Stimulated activated CD8-positive, alpha-beta memory T cell treated with anti-CD3 and anti-CD28 coated beads, Interleukin-4, amount 100 ng/mL, for 1 hour (primary cell): ENCODE data around the gene COQ10A.

ENCODE experiments used
- DNase-seq, 2 donors: peaks; one replicate each; pipeline ENCODE4 v3.0.0-alpha.2; 2020; ENCODE audit warnings: low read depth in 2 of 2, low spot score in 1 of 2

Gene COQ10A

DNA sequence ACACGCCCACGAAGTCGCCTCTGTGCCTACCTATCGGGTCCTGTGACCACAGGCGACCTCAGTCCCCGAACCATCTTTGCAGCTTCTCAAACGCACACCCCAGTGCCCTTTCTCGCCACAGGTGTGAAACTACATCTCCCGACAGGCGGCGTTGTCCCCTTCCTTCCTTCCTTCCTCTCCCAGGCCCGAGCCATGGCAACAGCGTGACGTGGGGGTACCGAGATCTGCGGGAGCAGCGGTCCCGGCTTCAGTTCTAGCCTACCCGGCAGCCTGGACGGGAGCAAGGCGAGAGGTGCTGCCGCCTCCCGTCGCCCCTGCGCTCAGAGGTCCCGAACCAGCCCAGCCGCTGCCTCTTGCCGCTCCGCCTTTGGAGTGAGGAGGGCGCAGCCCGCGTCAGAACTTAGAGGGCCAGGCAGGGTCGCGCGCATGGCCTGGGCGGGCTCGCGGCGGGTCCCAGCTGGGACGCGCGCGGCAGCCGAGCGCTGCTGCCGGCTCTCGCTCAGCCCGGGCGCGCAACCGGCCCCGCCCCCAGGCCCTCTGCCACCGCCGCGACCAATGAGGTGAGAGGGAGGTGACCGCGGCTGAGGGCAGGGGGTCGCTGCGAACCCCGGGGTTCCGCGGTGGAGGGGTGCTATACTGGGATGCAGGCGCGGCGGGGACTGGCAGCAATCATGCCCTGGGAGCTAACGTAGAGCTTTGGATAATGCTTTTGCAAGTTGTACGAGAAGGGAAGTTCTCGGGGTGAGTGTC lies at the start of gene COQ10A:
COQ10A (plus strand) TSS at position 250 of the 750 bp plus-strand sequence; CDS start at position 427, 177 bp downstream.
- peak; percentile 66 to 81 for DNase-seq

DNA sequence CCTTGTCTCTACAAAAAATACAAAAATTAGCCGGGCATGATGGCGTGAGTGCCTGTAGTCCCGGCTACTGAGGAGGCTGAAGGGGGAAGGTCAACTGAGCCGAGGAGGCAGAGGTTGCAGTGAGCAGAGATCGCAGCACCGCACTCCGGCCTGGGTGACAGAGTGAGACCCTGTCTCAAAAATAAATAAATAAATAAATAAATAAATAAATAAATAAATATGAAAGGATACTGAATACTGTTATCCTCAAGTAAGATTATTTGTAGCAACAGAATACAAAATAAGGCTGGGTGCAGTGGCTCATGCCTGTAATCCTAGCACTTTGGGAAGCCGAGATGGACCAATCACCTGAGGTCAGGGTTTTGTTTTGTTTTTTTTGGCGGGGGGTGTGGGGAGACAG lies 46.9 kb upstream of the COQ10A start:
- no peak for DNase-seq

DNA sequence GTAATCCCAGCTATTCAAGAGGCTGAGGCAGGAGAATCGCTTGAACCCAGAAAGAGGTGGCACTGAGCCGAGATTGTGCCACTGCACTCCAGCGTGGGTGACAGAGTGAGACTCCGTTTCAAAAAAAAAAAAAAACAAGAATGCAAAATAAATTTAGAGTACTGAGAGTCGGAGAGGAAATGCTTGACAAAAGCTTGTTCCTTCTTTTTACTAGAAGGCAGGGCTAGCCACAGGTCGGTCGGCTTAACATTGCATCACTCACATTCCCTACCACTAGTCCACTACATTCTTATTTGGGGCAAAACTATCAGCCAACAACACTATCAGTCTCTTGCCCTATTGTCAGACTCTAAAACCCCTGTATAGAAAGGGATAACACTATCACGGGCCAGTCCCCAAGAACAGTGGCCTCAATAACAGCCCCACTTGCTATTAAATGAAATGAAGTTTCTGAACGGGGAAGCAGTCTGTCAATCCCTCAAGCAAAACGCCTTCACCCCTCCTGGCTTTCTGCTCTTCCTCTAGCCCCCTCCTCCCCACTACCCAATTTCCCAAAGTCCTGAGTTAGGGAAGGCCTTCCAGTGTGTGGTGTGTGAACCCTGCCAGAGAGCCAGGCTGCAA lies 46.0 kb upstream of the COQ10A start:
- no peak for DNase-seq

DNA sequence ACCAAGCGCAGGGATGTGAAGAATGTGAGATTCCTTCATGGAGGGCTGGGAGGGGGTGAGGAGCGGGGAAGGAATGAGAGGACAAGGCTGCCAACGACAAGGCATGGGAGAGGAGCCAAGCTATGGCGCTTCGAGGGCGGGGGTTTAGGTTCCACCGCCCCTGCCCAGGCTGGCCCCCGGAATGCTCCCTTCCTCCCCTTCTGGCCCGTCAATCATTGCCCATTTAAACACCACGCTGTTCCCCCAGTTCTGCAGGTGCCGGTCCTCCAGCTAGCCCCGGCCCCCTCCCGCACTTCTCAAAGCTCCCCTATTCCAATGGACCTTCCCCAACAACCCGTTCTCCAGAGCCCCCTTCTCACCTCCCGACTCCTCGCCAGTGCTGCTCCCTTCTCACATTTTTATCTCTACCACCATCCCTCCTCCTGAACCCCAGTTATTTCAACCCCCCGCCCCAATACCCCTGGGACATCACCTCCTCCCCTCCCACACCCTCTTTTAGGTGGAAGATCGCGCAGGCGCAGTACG lies 45.4 kb upstream of the COQ10A start:
- DNase-seq: no peak

DNA sequence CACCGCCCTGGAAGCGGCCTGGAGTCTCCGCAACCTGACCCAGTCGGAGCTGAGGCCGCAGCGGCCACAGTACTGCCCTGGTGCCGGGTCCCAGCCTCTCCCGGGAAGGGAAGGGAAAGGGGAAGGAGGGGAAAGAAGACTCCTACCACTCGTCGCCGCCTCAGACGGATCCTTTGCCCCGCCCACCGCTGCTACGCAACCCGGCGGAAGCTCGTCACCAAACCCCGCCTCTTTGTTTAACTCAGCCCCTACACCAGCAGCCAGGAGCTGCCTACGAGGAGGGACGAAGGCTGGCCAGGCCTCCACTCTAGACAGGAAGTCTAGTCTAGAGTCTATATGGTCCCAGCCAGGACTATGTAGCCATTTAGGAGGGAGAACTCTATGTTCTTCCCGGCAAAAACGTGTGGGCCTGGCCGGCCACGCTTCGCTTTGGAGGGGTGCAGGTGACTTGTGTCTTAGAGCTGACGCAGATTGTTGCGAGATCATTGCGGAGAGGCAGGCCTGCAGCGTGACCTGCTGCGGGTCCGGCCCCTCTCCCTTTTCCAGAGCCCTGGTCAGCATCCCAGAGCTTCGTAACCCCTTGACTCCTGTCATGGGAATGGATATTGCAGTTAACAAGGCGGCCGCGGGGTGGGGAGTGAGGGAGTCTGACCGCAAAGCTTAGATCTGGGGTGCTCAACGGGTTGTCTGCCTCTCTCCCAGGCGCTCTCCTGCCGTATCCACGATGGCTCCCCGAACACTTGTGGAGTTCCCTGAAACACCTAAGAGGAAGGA lies 44.8 kb upstream of the COQ10A start, which contains the start of gene RNF41:
RNF41 (minus strand) TSS at position 166 of the 774 bp plus-strand sequence. CDS start 7,875 bp downstream, outside the sequence.
- peak; percentile 86 for DNase-seq

DNA sequence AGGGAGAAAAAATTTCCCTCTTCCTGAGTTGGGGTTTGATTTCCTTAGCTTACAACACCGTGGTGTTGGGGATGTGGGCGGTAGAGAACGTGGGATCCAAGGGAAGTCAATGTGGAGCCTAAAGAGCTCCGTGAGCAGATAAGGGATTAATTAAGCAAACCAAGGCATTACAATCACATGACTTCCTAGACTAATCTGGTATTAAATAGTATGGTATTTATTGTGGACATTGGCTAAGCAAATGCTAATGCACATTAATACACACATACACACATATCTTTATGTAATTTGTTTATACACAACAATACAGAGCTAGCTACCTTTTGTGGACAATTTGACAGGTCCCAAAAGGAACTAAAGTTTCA lies 44.2 kb upstream of the COQ10A start:
- no peak for DNase-seq

DNA sequence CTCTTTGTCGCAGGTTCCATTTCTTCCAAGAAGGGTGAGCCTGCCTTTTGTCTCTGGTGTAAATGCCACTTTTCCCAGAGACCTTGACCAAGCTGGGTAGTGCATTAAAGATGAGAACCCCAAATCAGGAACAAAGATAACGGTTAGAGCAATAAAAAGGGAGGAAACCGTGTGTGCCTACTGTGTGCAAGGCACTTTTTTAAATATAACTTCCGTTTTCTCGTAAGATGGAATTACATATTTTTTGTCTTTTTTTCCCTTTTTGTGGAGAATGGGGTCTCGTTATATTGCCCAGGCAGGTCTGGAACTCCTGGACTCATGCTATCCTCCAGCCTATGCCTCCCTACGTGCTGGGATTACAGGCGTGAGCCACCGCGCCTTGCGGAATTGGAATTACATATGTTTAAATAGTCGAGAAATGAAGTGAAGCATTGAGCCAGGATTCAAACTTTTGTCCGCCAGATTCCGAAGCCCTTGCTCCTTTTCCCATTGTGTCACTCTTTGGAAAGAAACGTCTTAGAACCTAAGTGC lies 43.1 kb upstream of the COQ10A start:
- no peak for DNase-seq

DNA sequence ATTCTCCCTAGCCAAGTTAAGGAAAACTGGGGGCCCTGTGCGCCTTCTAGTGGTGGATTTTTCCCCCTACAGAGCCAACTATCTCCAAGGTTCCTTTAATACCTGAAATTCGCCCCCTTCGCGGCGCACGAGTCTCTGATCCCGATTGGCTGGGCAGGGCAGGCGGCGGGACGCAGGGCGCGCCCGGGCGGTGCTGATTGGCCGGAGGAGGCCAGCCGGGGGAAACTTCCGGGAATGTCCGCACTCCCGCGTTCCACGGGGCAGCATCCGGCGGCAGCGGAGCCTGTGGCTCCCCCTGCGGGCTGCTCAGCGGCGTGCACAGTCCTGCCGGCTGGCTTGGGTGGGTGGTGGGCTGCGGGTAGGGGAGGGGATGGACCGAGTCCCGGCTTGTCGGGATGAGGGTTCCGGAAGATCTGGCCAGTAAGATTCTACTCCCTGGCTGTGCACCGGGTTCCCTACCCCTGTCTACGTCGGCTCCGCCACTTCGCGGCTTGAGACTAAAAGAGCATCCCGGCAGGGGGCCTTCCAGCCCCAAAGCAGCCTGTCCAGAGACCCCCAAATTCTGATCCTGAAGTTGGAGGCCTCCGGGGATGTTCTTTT lies 42.5 kb upstream of the COQ10A start, which contains the start of gene NABP2:
NABP2 (plus strand) TSS at position 241 of the 600 bp plus-strand sequence. CDS start 515 bp downstream, outside the sequence.
- DNase-seq: peak; percentile 67 to 83

DNA sequence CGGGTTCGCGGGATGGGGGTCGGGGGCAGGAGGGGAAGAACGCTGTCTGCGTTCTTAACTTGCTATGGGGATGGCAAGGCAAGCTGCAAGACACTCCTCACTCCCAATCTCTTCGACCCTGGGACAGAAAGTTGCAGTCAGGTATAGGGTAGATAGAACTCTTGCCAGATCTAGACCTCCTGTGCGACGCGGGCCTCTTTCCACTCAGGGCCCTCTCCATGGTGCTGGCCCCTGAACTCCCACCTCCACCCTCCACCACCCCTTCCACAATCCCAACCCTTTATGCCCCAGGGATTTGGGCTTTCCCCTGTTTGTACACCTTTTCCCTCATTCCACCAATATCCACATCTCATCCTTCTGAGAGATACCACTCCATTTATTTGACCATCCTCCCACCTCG lies 41.8 kb upstream of the COQ10A start:
- DNase-seq: no peak

DNA sequence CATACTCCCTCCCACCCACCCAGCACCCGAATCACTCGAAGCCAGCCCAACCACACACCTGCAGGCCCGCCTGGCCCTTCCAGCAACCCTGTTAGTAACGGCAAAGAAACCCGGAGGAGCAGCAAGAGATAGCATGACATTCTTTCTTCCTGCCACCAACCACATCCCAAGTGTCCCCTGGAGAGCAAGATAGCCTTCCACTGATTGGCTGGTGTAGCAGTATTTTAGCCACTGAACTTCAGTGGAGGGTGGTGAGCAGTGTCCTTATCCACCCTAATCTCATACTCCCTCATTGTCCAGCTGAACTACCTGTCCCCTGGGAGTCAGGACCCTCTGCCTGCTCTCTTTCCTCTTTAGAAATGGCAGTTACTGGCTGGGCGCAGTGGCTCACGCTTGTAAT lies 37.7 kb upstream of the COQ10A start:
- DNase-seq: no peak

DNA sequence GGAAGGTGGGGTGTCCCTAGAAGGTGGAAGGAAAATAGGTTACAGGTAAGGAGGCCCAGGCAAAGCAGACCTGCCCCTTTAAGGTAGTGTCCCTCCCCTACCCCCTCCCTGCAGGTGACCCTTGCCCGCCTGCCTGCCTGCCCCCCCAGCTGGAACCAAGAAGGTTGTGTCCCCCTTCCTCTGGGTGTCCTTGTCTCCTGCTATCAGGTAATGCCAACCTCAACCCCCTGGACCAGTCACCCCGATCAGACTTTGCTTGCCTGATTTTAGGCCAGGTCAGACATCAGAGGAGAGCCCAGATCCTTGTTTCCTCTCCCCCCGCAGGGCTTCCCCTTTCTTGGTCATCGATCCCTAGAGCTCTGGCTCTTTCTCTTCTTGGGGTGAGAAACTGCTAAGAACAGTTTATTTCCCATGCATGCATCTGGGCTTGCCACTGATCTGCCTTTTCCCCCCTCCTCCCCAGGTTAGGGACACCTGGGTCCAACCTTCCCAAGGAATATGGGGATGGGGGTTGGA lies 36.8 kb upstream of the COQ10A start, which contains the start of gene SLC39A5:
SLC39A5 (plus strand) TSS at position 136 of the 516 bp plus-strand sequence. CDS start 1,224 bp downstream, outside the sequence.
- no peak for DNase-seq

DNA sequence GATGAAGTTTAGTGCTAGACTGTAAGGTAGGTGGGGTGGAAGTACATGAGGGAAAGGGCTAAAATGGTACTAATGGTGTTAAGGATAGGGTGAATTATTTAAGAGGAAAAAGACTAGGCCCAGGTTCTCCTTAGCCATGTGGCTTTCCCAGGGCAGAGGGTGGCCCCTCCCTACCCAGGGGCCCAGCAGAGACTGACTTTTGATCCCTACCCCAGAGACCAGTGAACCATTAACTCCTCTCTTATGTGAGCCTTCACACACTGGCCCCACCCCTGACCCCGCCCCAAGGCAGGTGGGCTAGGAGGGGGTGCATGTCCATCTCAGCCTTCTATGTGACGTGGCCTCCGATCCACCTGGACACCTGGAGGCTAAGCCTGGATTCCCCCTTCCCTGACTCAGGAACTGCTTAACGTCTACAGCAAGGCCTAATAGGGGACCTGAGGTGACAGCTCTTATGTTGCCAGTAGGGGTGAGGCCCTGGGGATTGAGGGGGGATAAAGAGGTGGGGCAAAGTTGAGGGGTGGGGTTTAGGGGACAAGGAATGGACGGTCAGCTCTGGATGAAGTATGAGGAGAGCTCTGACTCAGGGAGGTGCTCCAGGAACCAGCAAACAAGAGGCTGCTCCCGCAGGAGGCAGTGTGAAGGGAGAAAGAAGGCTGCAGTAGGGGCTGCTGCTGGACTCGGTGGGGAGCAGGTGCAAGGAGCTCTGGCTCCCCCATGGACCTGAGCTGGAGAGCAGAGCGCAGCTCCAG lies 36.1 kb upstream of the COQ10A start:
- DNase-seq: no peak

DNA sequence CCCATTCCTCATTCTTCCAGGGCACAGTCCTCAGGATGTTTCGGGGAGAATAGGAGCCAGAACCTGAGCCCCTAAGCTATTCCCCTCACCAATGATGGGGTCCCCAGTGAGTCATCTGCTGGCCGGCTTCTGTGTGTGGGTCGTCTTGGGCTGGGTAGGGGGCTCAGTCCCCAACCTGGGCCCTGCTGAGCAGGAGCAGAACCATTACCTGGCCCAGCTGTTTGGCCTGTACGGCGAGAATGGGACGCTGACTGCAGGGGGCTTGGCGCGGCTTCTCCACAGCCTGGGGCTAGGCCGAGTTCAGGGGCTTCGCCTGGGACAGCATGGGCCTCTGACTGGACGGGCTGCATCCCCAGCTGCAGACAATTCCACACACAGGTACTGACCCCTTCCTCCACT lies 35.6 kb upstream of the COQ10A start:
- no peak for DNase-seq

DNA sequence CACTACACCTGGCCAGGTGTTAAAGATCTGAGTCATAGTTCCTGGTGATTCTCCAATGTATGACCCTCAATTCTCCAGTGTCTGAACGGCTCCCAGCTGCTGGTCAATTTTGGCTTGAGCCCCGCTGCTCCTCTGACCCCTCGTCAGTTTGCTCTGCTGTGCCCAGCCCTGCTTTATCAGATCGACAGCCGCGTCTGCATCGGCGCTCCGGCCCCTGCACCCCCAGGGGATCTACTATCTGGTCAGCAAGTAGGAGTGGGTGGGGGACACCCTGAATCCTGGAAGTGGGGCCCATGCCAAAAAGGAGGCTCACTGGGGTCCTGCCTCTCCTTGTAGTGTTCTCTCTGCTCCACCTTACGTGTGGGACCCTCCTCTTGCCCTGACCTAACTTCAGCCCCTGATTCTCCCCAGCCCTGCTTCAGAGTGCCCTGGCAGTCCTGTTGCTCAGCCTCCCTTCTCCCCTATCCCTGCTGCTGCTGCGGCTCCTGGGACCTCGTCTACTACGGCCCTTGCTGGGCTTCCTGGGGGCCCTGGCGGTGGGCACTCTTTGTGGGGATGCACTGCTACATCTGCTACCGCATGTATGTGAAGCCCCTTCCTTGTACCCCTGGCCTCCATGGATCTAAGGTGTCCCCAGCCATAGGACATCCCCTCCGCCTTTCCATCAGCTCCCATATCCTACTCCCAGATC lies 31.9 kb upstream of the COQ10A start:
- DNase-seq: no peak

DNA sequence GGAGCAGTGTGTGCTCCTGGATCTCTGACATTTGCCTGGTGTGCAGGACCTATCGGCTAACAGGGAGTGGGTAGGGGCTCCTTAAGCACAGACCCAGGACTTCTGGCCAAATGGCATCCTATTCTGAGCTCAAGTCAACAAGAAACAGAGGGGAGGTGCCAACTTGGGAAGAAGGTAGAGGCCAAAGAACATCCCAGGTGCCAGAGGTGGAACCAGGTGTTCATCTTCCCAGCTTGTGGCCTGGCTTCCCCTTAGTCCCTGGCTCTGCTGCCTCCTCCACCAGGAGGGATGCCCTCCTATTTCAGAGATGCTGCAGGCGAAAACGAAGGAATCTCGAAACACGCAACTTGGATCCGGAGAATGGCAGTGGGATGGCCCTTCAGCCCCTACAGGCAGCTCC lies 30.7 kb upstream of the COQ10A start:
- no peak for DNase-seq

DNA sequence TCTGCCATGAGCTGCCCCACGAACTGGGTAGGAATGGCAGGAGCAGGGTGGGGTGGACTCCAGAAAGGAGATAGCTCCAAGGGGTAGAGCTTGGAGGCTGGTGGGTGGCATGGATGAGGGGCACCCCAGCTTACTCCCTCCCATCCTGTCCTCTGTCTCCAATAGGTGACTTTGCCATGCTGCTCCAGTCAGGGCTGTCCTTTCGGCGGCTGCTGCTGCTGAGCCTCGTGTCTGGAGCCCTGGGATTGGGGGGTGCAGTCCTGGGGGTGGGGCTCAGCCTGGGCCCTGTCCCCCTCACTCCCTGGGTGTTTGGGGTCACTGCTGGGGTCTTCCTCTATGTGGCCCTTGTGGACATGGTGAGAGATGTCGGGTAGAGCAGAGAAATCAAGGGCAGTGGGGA lies 29.8 kb upstream of the COQ10A start:
- DNase-seq: no peak

DNA sequence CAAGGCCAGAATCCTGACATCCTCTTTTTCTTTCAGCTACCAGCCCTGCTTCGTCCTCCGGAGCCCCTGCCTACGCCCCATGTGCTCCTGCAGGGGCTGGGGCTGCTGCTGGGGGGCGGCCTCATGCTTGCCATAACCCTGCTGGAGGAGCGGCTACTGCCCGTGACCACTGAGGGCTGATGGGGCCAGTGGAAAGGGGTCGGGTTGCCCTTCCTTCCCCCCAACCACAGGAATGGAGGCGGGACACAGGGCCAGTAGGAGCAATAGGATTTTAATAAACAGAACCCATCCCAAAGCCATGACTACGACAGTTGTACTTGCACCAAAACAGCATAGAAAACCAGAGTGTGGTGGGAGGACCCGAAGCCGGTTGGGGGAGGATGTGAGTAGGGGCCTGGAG lies 29.2 kb upstream of the COQ10A start:
- no peak for DNase-seq

DNA sequence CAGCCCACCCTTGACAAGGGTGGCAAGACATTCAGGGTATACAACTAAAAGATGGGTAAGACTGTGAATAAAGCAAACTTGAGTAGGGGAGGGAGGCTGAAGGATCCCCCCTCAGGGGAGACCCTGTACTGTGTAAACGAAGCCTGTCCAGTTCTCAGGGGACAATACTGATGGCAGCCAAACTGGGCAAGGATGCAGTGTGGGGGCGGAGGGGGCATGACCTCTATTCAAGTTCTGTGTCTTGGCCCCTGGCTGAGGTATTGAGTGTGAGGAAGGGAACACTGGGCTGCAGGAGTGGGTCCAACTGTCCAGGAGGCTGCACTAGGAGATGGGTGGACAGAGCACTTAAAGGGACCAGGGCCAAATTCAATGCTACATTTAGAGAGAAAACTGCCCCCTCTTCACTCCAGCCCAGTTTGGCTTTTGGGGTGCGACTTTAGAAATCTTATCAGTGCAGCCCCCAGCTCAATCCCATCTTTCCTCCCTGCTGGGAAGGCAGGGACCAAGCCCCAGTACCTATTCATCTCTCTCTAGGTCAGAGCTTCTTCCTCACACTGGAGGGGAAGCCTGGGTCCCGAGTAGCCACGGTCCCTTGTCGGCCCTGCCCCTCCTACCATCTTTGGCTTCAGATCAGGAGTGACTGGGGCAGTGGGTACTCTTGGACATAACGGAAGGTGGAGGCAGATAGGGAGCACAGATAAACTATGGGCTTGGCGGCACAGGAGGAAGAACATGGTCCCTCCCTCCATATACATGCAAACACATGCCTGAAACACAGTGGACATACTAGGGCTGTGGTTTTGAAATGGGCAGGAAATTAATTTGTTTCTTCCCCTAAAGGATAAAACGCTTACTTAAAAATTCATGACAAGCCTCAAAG lies 25.1 kb upstream of the COQ10A start:
- no peak for DNase-seq
